Osteocyte (in vitro differentiated cells): Measurements from ENCODE around the gene GALP. TPM values are rescaled to one million over a fixed set of nuclear protein-coding genes. Genes with fewer than 3 reads are reported as not detected.

Experiments used
- DNase-seq: peaks from one replicate; pipeline ENCODE4 v3.0.0; 2021; ENCODE audit warnings: mixed read lengths; ENCODE audit not compliant: unreplicated experiment; ENCODE audit errors: extremely low spot score
- H3K27ac Mint-ChIP-seq: one replicate; pipeline ENCODE4 v1.8.0; 2021; ENCODE audit warnings: mild to moderate bottlenecking, mixed read lengths; ENCODE audit not compliant: unreplicated experiment
- H3K27me3 Mint-ChIP-seq: one replicate; pipeline ENCODE4 v1.8.0; 2021; ENCODE audit warnings: mixed read lengths; ENCODE audit not compliant: unreplicated experiment
- H3K36me3 Mint-ChIP-seq: one replicate; pipeline ENCODE4 v1.8.0; 2021; ENCODE audit warnings: mixed read lengths; ENCODE audit not compliant: unreplicated experiment
- H3K4me1 Mint-ChIP-seq: one replicate; pipeline ENCODE4 v1.8.0; 2021; ENCODE audit warnings: mixed read lengths; ENCODE audit not compliant: unreplicated experiment
- H3K4me3 Mint-ChIP-seq: one replicate; pipeline ENCODE4 v1.8.0; 2021; ENCODE audit warnings: mild to moderate bottlenecking, moderate library complexity, mixed read lengths; ENCODE audit not compliant: unreplicated experiment
- H3K9me3 Mint-ChIP-seq: one replicate; pipeline ENCODE4 v1.8.0; 2021; ENCODE audit warnings: mixed read lengths; ENCODE audit not compliant: unreplicated experiment
- CTCF ChIP-seq: fragments of 200-600 bp; sonication (generic); IDR thresholded peaks from 2 replicates; pipeline ENCODE4 v1.5.0; 2021; ENCODE audit warnings: antibody characterized with exemption, mild to moderate bottlenecking, moderate library complexity
- total RNA-seq: library from RNA; stranded (reverse); gene quantifications from 2 replicates; pipeline ENCODE4 v1.2.1, GENCODE V29; 2021

Gene GALP
- total RNA-seq, 1 donor from 2014 or later: not detected

DNA sequence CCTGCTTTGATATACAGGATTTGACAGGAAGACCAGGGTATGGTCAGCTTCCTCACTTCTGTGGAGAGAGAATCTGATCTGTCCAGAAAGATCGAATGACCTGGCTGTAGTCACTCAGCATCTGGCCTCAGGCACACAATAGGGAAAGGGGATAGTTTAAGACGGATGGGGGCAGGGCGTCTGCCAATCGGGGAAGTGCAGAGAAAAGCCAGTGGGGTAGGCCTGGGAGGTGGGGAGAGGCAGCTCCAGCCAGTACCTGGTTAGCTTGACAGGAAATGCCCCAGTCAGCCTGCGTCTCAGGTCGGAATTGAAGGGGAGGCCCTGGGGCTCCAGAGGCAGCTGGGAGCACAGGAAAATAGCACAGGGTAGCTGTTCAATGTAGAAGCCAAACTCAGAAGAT, 22.3 kb upstream of the GALP start:
- H3K36me3 Mint-ChIP-seq: peaks cover 22% of the 10 kb centered on the region
- peaks cover 12% of the 10 kb centered on the region for H3K4me1 Mint-ChIP-seq
- no peaks in the 10 kb centered on the region for H3K9me3 Mint-ChIP-seq
- H3K27me3 Mint-ChIP-seq: no peaks in the 10 kb centered on the region
- H3K27ac Mint-ChIP-seq: peak overlapping the region; percentile 29
- H3K4me3 Mint-ChIP-seq: no peak overlapping the region
- no peak for DNase-seq
- no peak for TF ChIP-seq CTCF

DNA sequence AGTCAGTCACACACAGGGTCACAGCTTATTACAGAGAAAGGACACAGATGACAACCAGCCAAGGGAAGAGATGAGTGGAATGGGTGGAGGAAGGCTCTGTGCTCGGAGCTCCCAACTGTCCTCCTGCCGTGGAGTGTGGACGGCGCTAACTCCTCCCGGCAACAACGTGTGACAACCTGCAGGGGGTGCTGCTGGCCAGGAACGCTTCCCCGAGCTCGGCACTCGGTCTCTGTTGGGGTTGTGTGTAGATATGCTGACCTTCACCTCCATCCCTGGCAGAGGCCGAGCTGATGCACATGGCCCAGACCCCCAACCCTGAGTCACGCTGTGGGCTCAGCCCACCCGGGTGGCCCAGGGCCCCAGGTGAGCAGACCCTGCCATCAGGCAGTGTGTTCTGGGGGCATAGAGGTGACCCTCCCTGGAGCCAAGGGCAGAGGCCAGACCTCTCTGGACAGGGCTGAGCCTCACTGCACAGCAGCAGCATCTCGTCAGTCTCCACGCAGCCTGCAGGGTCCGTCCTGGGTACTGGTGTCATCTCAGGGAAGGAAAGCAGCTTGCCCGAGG, 20.6 kb upstream of the GALP start:
- TF ChIP-seq CTCF: peak; percentile 35
- Mint-ChIP-seq H3K36me3 (peaks cover 29% of the 10 kb centered on the region), H3K9me3 (no peaks in the 10 kb centered on the region)

GRCh38 chr19:56156768-56157167, 19.0 kb upstream of the GALP start:
- H3K27ac Mint-ChIP-seq: no peak overlapping the region

More for the DNA sequence above, 20.6 kb upstream of the GALP start:
- DNase-seq: no peak
- H3K27ac Mint-ChIP-seq: no peak overlapping the region
- H3K4me3 Mint-ChIP-seq: no peak overlapping the region
- H3K27me3 Mint-ChIP-seq: no peaks in the 10 kb centered on the region
- peaks cover 12% of the 10 kb centered on the region for H3K4me1 Mint-ChIP-seq

GRCh38 chr19:56158170-56158757, 17.5 kb upstream of the GALP start:
- Mint-ChIP-seq H3K27ac (no peak overlapping the region), H3K27me3 (no peaks in the 10 kb centered on the region), H3K4me1 (peaks cover 3% of the 10 kb centered on the region), H3K9me3 (no peaks in the 10 kb centered on the region), H3K36me3 (peaks cover 27% of the 10 kb centered on the region), H3K4me3 (no peak overlapping the region)
- DNase-seq: no peak
- no peak for TF ChIP-seq CTCF

More at GRCh38 chr19:56156768-56157167, 19.0 kb upstream of the GALP start:
- Mint-ChIP-seq H3K9me3 (no peaks in the 10 kb centered on the region), H3K4me1 (peaks cover 12% of the 10 kb centered on the region), H3K36me3 (peaks cover 27% of the 10 kb centered on the region), H3K4me3 (no peak overlapping the region), H3K27me3 (no peaks in the 10 kb centered on the region)
- TF ChIP-seq CTCF: no peak
- no peak for DNase-seq

GRCh38 chr19:56159009-56159559, 16.7 kb upstream of the GALP start:
- H3K9me3 Mint-ChIP-seq: no peaks in the 10 kb centered on the region
- no peak for TF ChIP-seq CTCF
- no peak overlapping the region for H3K27ac Mint-ChIP-seq
- peaks cover 27% of the 10 kb centered on the region for H3K36me3 Mint-ChIP-seq
- no peaks in the 10 kb centered on the region for H3K4me1 Mint-ChIP-seq
- DNase-seq: no peak
- H3K4me3 Mint-ChIP-seq: no peak overlapping the region
- no peaks in the 10 kb centered on the region for H3K27me3 Mint-ChIP-seq
